Neuron (in vitro differentiated cells): ENCODE measurements around the gene UGGT1.

Source experiments
- H2AFZ ChIP-seq: one replicate; pipeline ENCODE4 v1.6.1; 2013; ENCODE audit warnings: low read depth, mild to moderate bottlenecking, inconsistent platforms, low read length, moderate library complexity
- H3K27me3 ChIP-seq: one replicate; pipeline ENCODE4 v1.6.1; 2013; ENCODE audit warnings: low read length; ENCODE audit not compliant: insufficient read depth
- H3K36me3 ChIP-seq: one replicate; pipeline ENCODE4 v1.6.1; 2013; ENCODE audit warnings: low read length; ENCODE audit not compliant: insufficient read depth
- H3K4me1 ChIP-seq: one replicate; pipeline ENCODE4 v1.6.1; 2013; ENCODE audit warnings: low read length; ENCODE audit not compliant: insufficient read depth
- H3K4me3 ChIP-seq: 2 replicates; pipeline ENCODE4 v1.5.1; 2013; ENCODE audit warnings: mild to moderate bottlenecking, low read length, moderate library complexity
- H3K9me3 ChIP-seq: one replicate; pipeline ENCODE4 v1.6.1; 2013; ENCODE audit warnings: low read length

Gene UGGT1

DNA sequence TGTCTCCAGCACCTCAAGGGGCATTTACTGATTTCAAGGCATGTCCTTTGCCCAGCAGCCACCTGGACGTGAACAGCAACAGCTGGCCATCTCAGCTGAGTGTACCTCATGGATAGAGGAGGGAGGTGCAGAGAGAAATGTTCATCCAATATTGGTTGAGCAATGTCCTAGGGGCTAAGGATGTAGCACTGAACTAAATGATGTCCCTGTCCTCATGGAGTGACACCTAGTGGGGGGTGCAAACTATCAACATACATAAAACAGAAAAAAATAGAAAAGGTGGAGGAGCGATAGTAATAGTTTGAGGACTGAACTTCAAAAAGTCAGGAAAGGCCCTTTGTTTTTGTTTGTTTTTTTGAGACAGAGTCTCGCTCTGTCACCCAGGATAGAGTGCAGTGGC, 4.8 kb upstream of the UGGT1 start:
- peaks cover 3% of the 10 kb centered on the region for H3K9me3 ChIP-seq
- no peaks in the 10 kb centered on the region for H3K27me3 ChIP-seq
- no peak overlapping the region for H3K4me3 ChIP-seq
- H3K36me3 ChIP-seq, result no peaks in the 10 kb centered on the region
- no peak overlapping the region for H2AFZ ChIP-seq
- H3K4me1 ChIP-seq, result no peaks in the 10 kb centered on the region

DNA sequence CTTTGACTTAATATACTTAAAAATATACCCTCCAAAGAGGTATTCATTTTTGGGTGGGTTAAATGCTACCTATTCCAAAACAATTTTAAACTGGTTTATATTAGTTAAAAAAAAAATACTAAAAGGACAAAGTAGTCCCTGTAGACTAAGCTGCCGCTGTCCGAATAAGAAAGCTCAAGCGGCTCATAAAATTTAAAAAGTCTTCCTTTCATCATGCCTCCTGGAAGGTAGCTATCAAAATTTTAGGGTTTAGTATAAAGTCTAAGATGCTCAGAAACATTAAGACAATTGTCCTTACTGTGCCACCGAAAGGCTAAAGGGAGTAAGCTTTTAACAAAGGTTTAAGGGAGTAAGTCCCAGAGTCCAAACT, 440 bp upstream of the UGGT1 start:
- Histone ChIP-seq H3K27me3 (no peaks in the 10 kb centered on the region), H2AFZ (peak overlapping the region; percentile 33), H3K4me3 (peak overlapping the region; percentile 85), H3K4me1 (peaks cover 2% of the 10 kb centered on the region), H3K36me3 (peaks cover 8% of the 10 kb centered on the region), H3K9me3 (no peaks in the 10 kb centered on the region)

GRCh38 chr2:128091726-128092080, 703 bp downstream of the UGGT1 start:
- H3K4me3 ChIP-seq, result peak overlapping the region; percentile 85
- peak overlapping the region; percentile 33 for H2AFZ ChIP-seq
- peaks cover 2% of the 10 kb centered on the region for H3K4me1 ChIP-seq
- H3K9me3 ChIP-seq, result no peaks in the 10 kb centered on the region
- no peaks in the 10 kb centered on the region for H3K27me3 ChIP-seq
- peaks cover 10% of the 10 kb centered on the region for H3K36me3 ChIP-seq

DNA sequence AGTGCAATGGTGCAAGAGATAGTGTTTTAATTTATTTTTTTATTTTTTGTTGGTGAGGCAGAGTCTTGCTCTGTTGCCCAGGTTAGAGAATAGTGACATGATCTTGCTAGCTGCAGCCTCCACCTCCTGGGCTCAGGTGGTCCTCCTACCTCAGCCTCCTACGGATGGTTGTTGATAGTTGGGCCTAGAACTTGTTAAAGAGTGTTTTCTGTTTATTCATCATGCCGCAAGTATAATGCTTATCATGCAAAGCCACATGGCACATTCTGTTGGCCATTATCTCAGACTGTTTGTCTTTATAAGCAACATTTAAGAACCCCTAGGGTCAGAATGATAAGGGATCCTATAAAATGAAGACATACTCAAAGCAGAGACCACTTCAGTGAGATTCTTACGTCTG, 1.7 kb downstream of the UGGT1 start:
- Histone ChIP-seq H3K4me3 (peak overlapping the region; percentile 4), H2AFZ (no peak overlapping the region), H3K27me3 (no peaks in the 10 kb centered on the region), H3K36me3 (peaks cover 13% of the 10 kb centered on the region), H3K4me1 (peaks cover 2% of the 10 kb centered on the region), H3K9me3 (no peaks in the 10 kb centered on the region)

DNA sequence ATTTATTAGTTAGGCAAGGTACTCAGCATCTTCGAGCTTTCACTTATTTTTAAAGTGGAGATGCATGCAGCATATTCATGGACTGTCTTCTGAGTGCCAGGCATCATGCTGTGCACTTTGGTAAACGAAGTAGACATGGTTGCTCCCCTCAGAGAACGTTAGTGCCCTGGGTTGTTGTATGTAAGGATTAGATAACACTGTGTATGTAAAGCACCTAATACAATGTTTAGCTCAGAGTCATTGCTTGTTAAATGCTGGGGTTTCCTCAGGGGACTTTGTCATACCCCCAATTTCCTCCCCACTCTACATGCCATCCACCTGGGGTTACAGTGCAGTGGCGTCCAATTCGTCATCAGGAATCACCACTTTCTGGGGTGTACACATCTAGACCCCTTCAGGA, 2.8 kb downstream of the UGGT1 start:
- Histone ChIP-seq H2AFZ (no peak overlapping the region), H3K4me3 (no peak overlapping the region), H3K36me3 (peaks cover 19% of the 10 kb centered on the region), H3K9me3 (no peaks in the 10 kb centered on the region), H3K27me3 (no peaks in the 10 kb centered on the region), H3K4me1 (peaks cover 2% of the 10 kb centered on the region)

- H3K36me3 ChIP-seq, result peaks cover 27% of the 10 kb centered on the region
- no peak overlapping the region for H3K4me3 ChIP-seq
- no peaks in the 10 kb centered on the region for H3K27me3 ChIP-seq
- H3K4me1 ChIP-seq, result peaks cover 2% of the 10 kb centered on the region
- no peak overlapping the region for H2AFZ ChIP-seq
- H3K9me3 ChIP-seq, result no peaks in the 10 kb centered on the region
These were observed 4.2 kb downstream of the UGGT1 start for GRCh38 chr2:128095201-128095600.

- no peak overlapping the region for H2AFZ ChIP-seq
- H3K4me3 ChIP-seq, result no peak overlapping the region
- peaks cover 33% of the 10 kb centered on the region for H3K36me3 ChIP-seq
- H3K9me3 ChIP-seq, result no peaks in the 10 kb centered on the region
- H3K27me3 ChIP-seq, result no peaks in the 10 kb centered on the region
- no peaks in the 10 kb centered on the region for H3K4me1 ChIP-seq
These were observed 12.4 kb downstream of the UGGT1 start for GRCh38 chr2:128103407-128103806.

GRCh38 chr2:128105072-128105471, 14.1 kb downstream of the UGGT1 start:
- Histone ChIP-seq H2AFZ (no peak overlapping the region), H3K4me1 (no peaks in the 10 kb centered on the region), H3K36me3 (peaks cover 35% of the 10 kb centered on the region), H3K4me3 (no peak overlapping the region), H3K27me3 (no peaks in the 10 kb centered on the region), H3K9me3 (no peaks in the 10 kb centered on the region)

GRCh38 chr2:128108166-128108565, 17.2 kb downstream of the UGGT1 start:
- no peaks in the 10 kb centered on the region for H3K4me1 ChIP-seq
- H2AFZ ChIP-seq, result no peak overlapping the region
- H3K9me3 ChIP-seq, result no peaks in the 10 kb centered on the region
- H3K4me3 ChIP-seq, result no peak overlapping the region
- peaks cover 37% of the 10 kb centered on the region for H3K36me3 ChIP-seq
- no peaks in the 10 kb centered on the region for H3K27me3 ChIP-seq

- Histone ChIP-seq H3K4me3 (no peak overlapping the region), H3K9me3 (no peaks in the 10 kb centered on the region), H3K27me3 (no peaks in the 10 kb centered on the region), H3K4me1 (no peaks in the 10 kb centered on the region), H3K36me3 (peaks cover 38% of the 10 kb centered on the region), H2AFZ (no peak overlapping the region)
These were observed 18.2 kb downstream of the UGGT1 start for GRCh38 chr2:128109243-128109642.

DNA sequence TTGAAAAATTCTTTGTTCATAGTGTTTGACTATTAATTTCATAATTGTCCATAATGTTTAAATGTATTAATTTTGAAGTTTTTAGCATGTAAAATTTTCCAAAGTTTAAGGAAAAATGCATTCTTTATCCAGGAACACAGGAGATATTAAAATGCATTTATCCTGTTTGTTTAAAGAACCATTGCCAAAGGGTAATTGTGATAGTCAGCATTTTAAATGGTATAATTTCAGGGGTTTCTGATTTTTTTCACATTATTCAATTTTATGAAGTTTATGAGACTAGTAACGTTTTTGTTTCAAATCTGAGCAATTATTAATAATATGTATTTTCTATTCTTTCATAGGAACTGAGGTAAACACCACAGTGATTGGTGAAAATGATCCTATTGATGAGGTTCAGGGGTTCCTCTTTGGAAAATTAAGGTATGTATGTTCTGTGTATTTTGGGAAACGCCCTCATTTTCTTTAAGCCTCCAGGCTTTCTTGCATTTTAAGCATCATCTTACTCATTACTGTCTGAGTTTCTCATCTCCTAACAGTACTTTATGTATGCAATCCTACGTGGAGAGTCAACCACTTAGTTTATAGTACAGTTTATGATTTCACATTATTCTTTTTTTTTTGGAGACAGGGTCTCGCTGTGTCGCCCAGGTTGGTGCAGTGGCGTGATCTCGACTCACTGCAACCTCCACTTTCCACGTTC, 25.1 kb downstream of the UGGT1 start:
- H3K4me3 ChIP-seq, result no peak overlapping the region
- peaks cover 68% of the 10 kb centered on the region for H3K36me3 ChIP-seq
- H2AFZ ChIP-seq, result no peak overlapping the region
- no peaks in the 10 kb centered on the region for H3K27me3 ChIP-seq
- H3K4me1 ChIP-seq, result no peaks in the 10 kb centered on the region
- H3K9me3 ChIP-seq, result no peaks in the 10 kb centered on the region

DNA sequence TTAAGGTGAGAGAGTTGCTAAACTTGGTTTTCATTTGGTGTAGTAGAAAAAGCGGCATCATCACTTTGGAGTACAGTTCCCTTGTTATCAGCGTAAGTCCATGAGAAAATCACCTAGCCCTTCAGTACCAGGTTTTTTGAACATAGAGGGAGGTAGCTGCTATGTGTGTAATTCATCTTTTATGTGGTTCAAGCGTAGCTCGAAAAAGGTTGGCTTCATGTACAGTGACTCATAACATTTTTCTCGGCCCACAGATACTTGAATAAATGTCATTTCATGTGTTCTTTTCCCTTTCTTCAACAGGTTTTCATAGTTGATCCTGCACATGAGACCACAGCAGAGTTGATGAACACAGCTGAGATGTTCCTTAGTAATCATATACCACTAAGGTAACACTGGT, 43.6 kb downstream of the UGGT1 start:
- Histone ChIP-seq H3K4me3 (no peak overlapping the region), H3K9me3 (no peaks in the 10 kb centered on the region), H3K27me3 (no peaks in the 10 kb centered on the region), H3K36me3 (peaks cover 80% of the 10 kb centered on the region), H2AFZ (no peak overlapping the region), H3K4me1 (no peaks in the 10 kb centered on the region)

GRCh38 chr2:128137094-128137616, 46.2 kb downstream of the UGGT1 start:
- peaks cover 81% of the 10 kb centered on the region for H3K36me3 ChIP-seq
- no peak overlapping the region for H2AFZ ChIP-seq
- H3K4me1 ChIP-seq, result no peaks in the 10 kb centered on the region
- no peak overlapping the region for H3K4me3 ChIP-seq
- no peaks in the 10 kb centered on the region for H3K27me3 ChIP-seq
- H3K9me3 ChIP-seq, result no peaks in the 10 kb centered on the region

- H2AFZ ChIP-seq, result no peak overlapping the region
- no peaks in the 10 kb centered on the region for H3K9me3 ChIP-seq
- H3K4me3 ChIP-seq, result no peak overlapping the region
- no peaks in the 10 kb centered on the region for H3K4me1 ChIP-seq
- peaks cover 71% of the 10 kb centered on the region for H3K36me3 ChIP-seq
- H3K27me3 ChIP-seq, result no peaks in the 10 kb centered on the region
These were observed 48.6 kb downstream of the UGGT1 start for GRCh38 chr2:128139624-128140023.
